H1 (cell line): ENCODE results near the gene TOM1L2. TPM values are rescaled to one million over a fixed set of nuclear protein-coding genes. Genes with fewer than 3 reads are reported as not detected.
A peak's percentile ranks its signal among the peaks of the same experiment; 100 is the strongest.

Experiments
- CTCF ChIA-PET: fragments of 300-600 bp; sonication (Branson Sonifier 250); formaldehyde crosslinking; loops from one replicate; lab custom pipeline; 2021; ENCODE audit not compliant: partially characterized antibody; lab: Charles Lee
- POLR2A ChIA-PET: fragments of 300-600 bp; sonication (Branson Sonifier 250); formaldehyde crosslinking; loops from one replicate; lab custom pipeline; 2021; ENCODE audit warnings: inconsistent platforms; ENCODE audit not compliant: partially characterized antibody; lab: Charles Lee
- DNase-seq, 2 experiments: peaks; one replicate each; pipeline versions ENCODE4 v3.0.0 to v3.0.0-alpha.2; 2010 to 2022; ENCODE audit warnings: low spot score in 2 of 2, low read depth in 1 of 2, mixed read lengths in 1 of 2
- FAIRE-seq: peaks from 2 replicates; lab custom pipeline; 2011; peaks lifted over from hg19 to GRCh38; lab: Jason Lieb, UNC
- H2AFZ ChIP-seq: 2 replicates; pipeline ENCODE4 v1.8.1; 2012; ENCODE audit warnings: low read length, inconsistent platforms
- H2AK5ac ChIP-seq: 2 replicates; pipeline ENCODE4 v1.6.1; 2013; ENCODE audit warnings: low read depth, low read length
- H2BK120ac ChIP-seq: replicated peaks from 2 replicates; pipeline ENCODE3; 2013; ENCODE audit warnings: low read depth, low read length, inconsistent platforms
- H2BK12ac ChIP-seq: 2 replicates; pipeline ENCODE4 v1.6.1; 2013; ENCODE audit warnings: low read depth, low read length
- H2BK15ac ChIP-seq: 2 replicates; pipeline ENCODE4 v1.6.1; 2013; ENCODE audit warnings: low read length
- H2BK20ac ChIP-seq: 2 replicates; pipeline ENCODE4 v1.6.1; 2013; ENCODE audit warnings: low read length
- H2BK5ac ChIP-seq: 2 replicates; pipeline ENCODE4 v1.6.1; 2013; ENCODE audit warnings: low read depth, low read length
- H3K14ac ChIP-seq: 2 replicates; pipeline ENCODE4 v1.6.1; 2013; ENCODE audit warnings: inconsistent platforms; ENCODE audit not compliant: insufficient read length
- H3K18ac ChIP-seq: 2 replicates; pipeline ENCODE4 v1.6.1; 2013; ENCODE audit warnings: low read length; ENCODE audit errors: extremely low read depth
- H3K23ac ChIP-seq: 2 replicates; pipeline ENCODE4 v1.6.1; 2013; ENCODE audit warnings: inconsistent platforms; ENCODE audit not compliant: insufficient read length
- H3K23me2 ChIP-seq: 2 replicates; pipeline ENCODE4 v1.6.1; 2013; ENCODE audit warnings: low read depth, low read length
- H3K27ac ChIP-seq: 2 replicates; pipeline ENCODE4 v1.6.1; 2011; ENCODE audit warnings: low read depth, low read length, inconsistent platforms
- H3K27me3 ChIP-seq, 4 experiments: replicated peaks in 1 of 4; 1 replicate in 1 of 4; 2 replicates in 3 of 4; pipeline versions ENCODE4 v1.6.1 to v1.8.1; 2011 to 2013; ENCODE audit warnings: low read length in 3 of 4, mild to moderate bottlenecking in 3 of 4, inconsistent platforms in 2 of 4, mixed read lengths in 2 of 4, moderate library complexity in 1 of 4; ENCODE audit not compliant: control insufficient read depth in 3 of 4, insufficient read depth in 3 of 4; ENCODE audit errors: extremely low read depth in 1 of 4
- H3K36me3 ChIP-seq, 4 experiments: 2 replicates each; pipeline versions ENCODE4 v1.6.1 to v1.8.1; 2011 to 2013; ENCODE audit warnings: mild to moderate bottlenecking in 4 of 4, low read length in 3 of 4, moderate library complexity in 2 of 4, control low read depth in 1 of 4, inconsistent platforms in 1 of 4; ENCODE audit not compliant: insufficient read depth in 4 of 4, control insufficient read depth in 2 of 4
- H3K4ac ChIP-seq: replicated peaks from 2 replicates; pipeline ENCODE3; 2013; ENCODE audit warnings: low read length, low read depth, mixed read lengths, inconsistent platforms; ENCODE audit not compliant: insufficient read length
- H3K4me1 ChIP-seq, 4 experiments: replicated peaks in 1 of 4; 1 replicate in 1 of 4; 2 replicates in 3 of 4; pipeline versions ENCODE4 v1.6.1 to v1.8.1; 2011 to 2013; ENCODE audit warnings: low read length in 3 of 4, inconsistent platforms in 2 of 4, mixed read lengths in 1 of 4; ENCODE audit not compliant: insufficient read depth in 4 of 4, control insufficient read depth in 3 of 4
- H3K4me2 ChIP-seq, 2 experiments: 2 replicates each; pipeline versions ENCODE4 v1.6.1 to v1.8.1; 2011 to 2013; ENCODE audit warnings: low read depth in 2 of 2, low read length in 2 of 2, control low read depth in 1 of 2, inconsistent platforms in 1 of 2, mild to moderate bottlenecking in 1 of 2; ENCODE audit not compliant: insufficient read depth in 1 of 2
- H3K4me3 ChIP-seq, 4 experiments: fragments of 200-600, 300-600 bp in 1 of 4; sonication (generic), shearing (Covaris generic), sonication (Bioruptor Twin) in 1 of 4; 2 replicates each; pipeline versions ENCODE4 v1.5.1 to v1.8.1; 2011 to 2016; ENCODE audit warnings: low read length in 4 of 4, low read depth in 3 of 4, control low read depth in 2 of 4, inconsistent platforms in 2 of 4, mild to moderate bottlenecking in 2 of 4, mixed read lengths in 1 of 4, moderate library complexity in 1 of 4; ENCODE audit not compliant: insufficient read depth in 2 of 4; ENCODE audit errors: extremely low read depth in 1 of 4
- H3K56ac ChIP-seq: replicated peaks from 2 replicates; pipeline ENCODE3; 2013; ENCODE audit warnings: low read depth, mild to moderate bottlenecking, mixed read lengths, low read length, inconsistent platforms; ENCODE audit not compliant: insufficient read length
- H3K79me1 ChIP-seq: 2 replicates; pipeline ENCODE4 v1.6.1; 2013; ENCODE audit warnings: low read depth, low read length, control low read depth
- H3K79me2 ChIP-seq, 2 experiments: 2 replicates each; pipeline versions ENCODE4 v1.6.1 to v1.8.1; 2012 to 2013; ENCODE audit warnings: low read length in 2 of 2, mild to moderate bottlenecking in 2 of 2, inconsistent platforms in 1 of 2; ENCODE audit not compliant: insufficient read depth in 2 of 2, control insufficient read depth in 1 of 2
- H3K9ac ChIP-seq, 4 experiments: replicated peaks in 1 of 4; 1 replicate in 1 of 4; 2 replicates in 3 of 4; pipeline versions ENCODE4 v1.6.1 to v1.8.1; 2011 to 2013; ENCODE audit warnings: low read depth in 3 of 4, low read length in 3 of 4, control low read depth in 2 of 4, mild to moderate bottlenecking in 2 of 4, moderate library complexity in 2 of 4, inconsistent platforms in 1 of 4; ENCODE audit errors: extremely low read depth in 1 of 4
- H3K9me3 ChIP-seq, 2 experiments: 2 replicates each; pipeline versions ENCODE4 v1.6.1 to v1.8.1; 2012 to 2013; ENCODE audit warnings: mild to moderate bottlenecking in 2 of 2, moderate library complexity in 2 of 2, control low read depth in 1 of 2, inconsistent platforms in 1 of 2, low read depth in 1 of 2, low read length in 1 of 2, mixed read lengths in 1 of 2; ENCODE audit not compliant: insufficient read depth in 2 of 2
- H4K20me1 ChIP-seq, 2 experiments: replicated peaks in 1 of 2; 2 replicates each; pipeline versions ENCODE3 to v1.8.1; 2011 to 2013; ENCODE audit warnings: inconsistent platforms in 2 of 2, low read length in 2 of 2, mild to moderate bottlenecking in 1 of 2; ENCODE audit not compliant: insufficient read depth in 2 of 2, control insufficient read depth in 1 of 2
- H4K5ac ChIP-seq: 2 replicates; pipeline ENCODE4 v1.6.1; 2013; ENCODE audit warnings: low read length, low read depth, mixed read lengths, inconsistent platforms; ENCODE audit not compliant: insufficient read length
- H4K8ac ChIP-seq: 2 replicates; pipeline ENCODE4 v1.8.0; 2013; ENCODE audit warnings: mild to moderate bottlenecking, moderate library complexity, low read length, inconsistent platforms; ENCODE audit not compliant: insufficient read depth; ENCODE audit errors: extremely low read depth
- H4K91ac ChIP-seq: replicated peaks from 2 replicates; pipeline ENCODE3; 2013; ENCODE audit warnings: low read length, mixed read lengths, inconsistent platforms; ENCODE audit not compliant: insufficient read length
- KDM4A ChIP-seq: IDR thresholded peaks from one replicate; pipeline ENCODE4 v1.7.1; 2012; ENCODE audit warnings: low read depth, mild to moderate bottlenecking, moderate library complexity, low read length, inconsistent platforms; ENCODE audit not compliant: severe bottlenecking
- TEAD4 ChIP-seq: IDR thresholded peaks from 2 replicates; pipeline ENCODE4 v1.6.1; 2012; ENCODE audit warnings: low read depth, low read length, inconsistent platforms, mixed read lengths
- WGBS, 2 experiments: shearing (Covaris generic) in 1 of 2; methylation state at CpG; one replicate each; pipeline versions ENCODE4 v1.1.6 to v1.1.7; 2013 to 2015; ENCODE audit warnings: low lambda C conversion rate in 2 of 2, mixed read lengths in 2 of 2, inconsistent platforms in 1 of 2, low coverage in 1 of 2, missing lambda C conversion rate in 1 of 2; ENCODE audit not compliant: insufficient replicate concordance in 2 of 2, insufficient coverage in 1 of 2, insufficient read length in 1 of 2; ENCODE audit errors: extremely low coverage in 1 of 2, missing lambda C conversion rate in 1 of 2; 5-methylcytosine and 5-hydroxymethylcytosine counted together
- polyA plus RNA-seq, 7 experiments: library from polyadenylated mRNA; depleted of rRNA in 3 of 7; stranded (reverse) in 5 of 7; unstranded in 2 of 7; fragments of >200 nt in 5 of 7; fragments of 200-250 nt in 2 of 7; gene quantifications; 1 replicate in 5 of 7; 2 replicates in 1 of 7; 4 replicates in 1 of 7; pipeline versions ENCODE4 v1.2.1 to v1.2.3, GENCODE V29; 2011 to 2013; ENCODE audit warnings: missing spikeins in 2 of 7, mixed read lengths in 2 of 7
- total RNA-seq: library from RNA; stranded (reverse); fragmentation: NEBNext Ultra II Directional; extraction: Animal tissue kit (Norgen Biotek cat#: 25700); gene quantifications from 2 replicates; pipeline ENCODE4 v1.2.1, GENCODE V29; 2021

The TOM1L2 gene
- total and polyA plus RNA-seq, 2 of the 8 experiments (the other 6 are each of a cell fraction or from before 2014, with no cell fraction given), result 2.0 to 3.4 TPM

- Histone ChIP-seq H4K20me1 (no peaks in the 10 kb centered on the region), H4K91ac (no peak overlapping the region), H3K4me1 (peaks cover 3 to 16% (median 12%) of the 10 kb centered on the region in 4 experiments), H3K18ac (peak overlapping the region; percentile 78; the same call in 1 of the 2 replicates), H3K27ac (no peak overlapping the region), H2BK12ac (no peak overlapping the region; the same call in 1 of the 2 replicates), H3K4me3 (no peak overlapping the region), H3K23ac (no peak overlapping the region), H3K56ac (no peak overlapping the region), H3K79me2 (no peaks in the 10 kb centered on the region), H4K5ac (no peak overlapping the region), H2BK120ac (no peak overlapping the region), H3K27me3 (no peaks in the 10 kb centered on the region), H3K9me3 (no peaks in the 10 kb centered on the region), H2BK15ac (0 out of 2 replicates have a peak overlapping the region, but pooled peaks have one; percentile 50), H3K4ac (no peak overlapping the region), H2AK5ac (no peak overlapping the region), H3K14ac (no peak overlapping the region), H3K36me3 (no peaks in the 10 kb centered on the region), H4K8ac (no peak overlapping the region), H2BK5ac (no peak overlapping the region; the same call in 1 of the 2 replicates), H3K23me2 (no peaks in the 10 kb centered on the region), H3K79me1 (no peaks in the 10 kb centered on the region), H2BK20ac (0 out of 2 replicates have a peak overlapping the region, but pooled peaks have one; percentile 19), H2AFZ (0 out of 2 replicates have a peak overlapping the region, but pooled peaks have one; percentile 16), H3K4me2 (peak overlapping the region; percentile 24 to 37), H3K9ac (no peak overlapping the region)
- TF ChIP-seq KDM4A (no peak), TEAD4 (peak; percentile 56; the same call in 1 of the 2 replicates)
- DNase-seq (no peak), FAIRE-seq (no peak)
- CTCF ChIA-PET, result interaction anchor here (0.6 to 4.3 kb wide), 11 partner anchors 8 to 674 kb away, joined by 3 to 15 read pairs (median 4); no protein-coding TSS in a partner anchor
- WGBS, 2 experiments, result 56% methylated on average over 3 of the region's 3 CpGs; no CpG with 5 or more reads in 1 of the 2 experiments
- POLR2A ChIA-PET, result interaction anchor here (0.6 to 1.6 kb wide), 6 partner anchors 8 to 111 kb away, joined by 3 to 5 read pairs (median 4); no protein-coding TSS in a partner anchor
These were observed 28.8 kb downstream of the TOM1L2 start for GRCh38 chr17:17943281-17943984.
